Testis (tissue), 3 donors: ENCODE data around the gene CFC1. TPM values are rescaled to one million over a fixed set of nuclear protein-coding genes. Genes with fewer than 3 reads are reported as not detected.
"Not testable (repeated sequence)": the region's sequence is repeated elsewhere in the genome, so short reads cannot be mapped to it uniquely, and the experiment has no call there.

Experiments used
- DNase-seq: peaks from one replicate; pipeline ENCODE4 v3.0.0-alpha.2; 2019
- H3K27ac ChIP-seq, 2 donors: fragments of 200-600 bp; sonication (generic); one replicate each; pipeline ENCODE4 v1.5.1; 2019
- H3K27me3 ChIP-seq: fragments of 200-600 bp; sonication (generic); one replicate; pipeline ENCODE4 v1.5.1; 2019
- H3K36me3 ChIP-seq: fragments of 200-600 bp; sonication (generic); one replicate; pipeline ENCODE4 v1.5.1; 2017; ENCODE audit warnings: low read depth; ENCODE audit errors: missing control alignments
- H3K4me1 ChIP-seq: fragments of 200-600 bp; sonication (generic); one replicate; pipeline ENCODE4 v1.5.1; 2019
- H3K4me3 ChIP-seq, 2 donors: fragments of 200-600 bp; sonication (generic); one replicate each; pipeline ENCODE4 v1.5.1; 2017 to 2019
- H3K9me3 ChIP-seq: fragments of 200-600 bp; sonication (generic); one replicate; pipeline ENCODE4 v1.5.1; 2017
- WGBS, 2 donors: methylation state at CpG; one replicate each; pipeline ENCODE4 v1.1.5; 2018; 5-methylcytosine and 5-hydroxymethylcytosine counted together
- intact Hi-C: fragments of 100-400 bp; cut with DNase I; formaldehyde crosslinking; loops from one replicate; pipeline ENCODE4 v1.15.1; 2023; ENCODE audit warnings: low total_unique reads
- polyA plus RNA-seq: library from polyadenylated mRNA; stranded (reverse); fragments of 350-450 nt; fragmentation: Illumina TruSeq; extraction: RNeasy Lipid Tissue Mini Kit (QIAGEN cat#74804); gene quantifications from one replicate; pipeline ENCODE4 v1.2.3, GENCODE V29; 2014; ENCODE audit warnings: low read depth, low replicate concordance; ENCODE audit not compliant: insufficient read depth
- total RNA-seq, 2 donors: library from RNA; depleted of rRNA; stranded (reverse); fragments of >200 nt; gene quantifications; one replicate each; pipeline ENCODE4 v1.2.3, GENCODE V29; 2016

Gene CFC1
- total and polyA plus RNA-seq, 3 donors from 2014 or later = 2.0 to 2.3 TPM; not detected in 1

DNA sequence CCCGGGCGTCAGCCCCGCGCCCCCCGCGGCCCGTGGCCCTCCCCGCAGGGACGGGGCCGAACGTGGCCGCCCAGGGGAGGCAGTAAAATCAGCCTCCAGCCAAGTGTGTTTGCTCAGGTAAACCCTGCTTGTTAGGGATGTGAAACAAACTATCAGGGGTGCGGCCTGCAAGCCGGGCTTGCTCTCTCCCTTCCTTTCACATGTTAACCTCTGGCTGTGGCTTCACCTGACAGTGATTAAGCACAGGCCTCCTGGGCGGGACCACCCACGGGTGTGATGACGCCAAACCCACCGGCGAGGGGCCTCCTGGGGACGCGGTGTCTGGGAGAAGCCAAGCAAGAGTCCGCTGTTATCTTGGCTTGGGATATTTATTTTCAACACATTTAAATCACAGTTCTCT is 1.4 kb downstream of the CFC1 start:
- no CpG with 5 or more reads among the region's 22 CpGs for WGBS, 2 donors
- H3K36me3 ChIP-seq, DNase-seq, H3K4me1 ChIP-seq, intact Hi-C loops, H3K4me3 ChIP-seq, H3K9me3 ChIP-seq, H3K27me3 ChIP-seq, H3K27ac ChIP-seq: not testable (repeated sequence)

DNA sequence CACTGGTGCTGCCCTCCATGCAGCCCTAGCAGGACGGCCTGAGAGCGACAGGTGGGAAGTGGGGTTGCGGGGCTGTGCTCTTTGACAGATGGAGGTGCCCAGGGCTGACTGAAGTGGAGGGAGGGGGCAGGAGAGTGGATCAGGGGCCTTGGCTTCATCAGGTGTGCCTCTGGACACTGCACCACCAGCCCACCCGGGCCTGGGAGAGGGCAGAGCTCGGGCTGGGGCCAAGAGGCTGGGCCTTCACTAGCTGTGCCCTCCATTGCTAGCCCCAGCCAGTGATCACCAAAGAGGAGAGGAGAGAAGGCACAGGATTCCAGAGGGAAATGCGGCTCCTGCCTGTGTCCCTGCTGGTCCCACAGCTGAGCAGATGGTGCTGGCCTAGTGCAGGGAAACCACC is 2.6 kb downstream of the CFC1 start:
- H3K27me3 ChIP-seq, intact Hi-C loops, H3K27ac ChIP-seq, H3K4me3 ChIP-seq, DNase-seq, H3K4me1 ChIP-seq, H3K9me3 ChIP-seq, H3K36me3 ChIP-seq: not testable (repeated sequence)
- 65 to 86% methylated on average over 2 of the region's 6 CpGs for WGBS, 2 donors

DNA sequence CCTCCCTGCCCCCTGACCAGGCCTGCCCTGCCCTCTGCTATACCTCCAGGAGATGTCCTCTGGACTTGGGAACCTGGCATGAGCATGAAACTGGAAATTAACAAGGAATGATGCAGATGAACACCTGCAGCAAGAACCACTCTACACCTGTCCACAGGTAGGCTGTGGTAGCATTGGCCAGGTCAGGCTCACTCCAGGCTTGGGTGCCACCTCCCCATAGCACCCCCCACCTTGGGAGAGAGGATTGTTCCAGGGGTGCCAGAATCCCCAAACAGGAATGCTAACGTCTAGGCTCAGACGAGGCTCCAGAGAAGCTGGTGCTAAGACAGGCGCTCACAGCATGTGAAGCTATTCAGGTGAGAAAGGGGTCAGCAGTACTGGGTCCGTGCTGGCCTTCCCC is 5.4 kb downstream of the CFC1 start:
- H3K9me3 ChIP-seq, DNase-seq, H3K27me3 ChIP-seq, intact Hi-C loops, H3K36me3 ChIP-seq, H3K27ac ChIP-seq, H3K4me1 ChIP-seq, H3K4me3 ChIP-seq: not testable (repeated sequence)
- 75 to 90% methylated on average over 2 to 3 of the region's 4 CpGs for WGBS, 2 donors

- H3K9me3 ChIP-seq, H3K27me3 ChIP-seq, H3K4me1 ChIP-seq, H3K27ac ChIP-seq, intact Hi-C loops, DNase-seq, H3K4me3 ChIP-seq, H3K36me3 ChIP-seq: not testable (repeated sequence)
- 14 to 24% methylated on average over 8 to 9 of the region's 40 CpGs for WGBS, 2 donors
Observed at GRCh38 chr2:130592791-130593414, 6.5 kb downstream of the CFC1 start.

- H3K27me3 ChIP-seq, H3K4me3 ChIP-seq, H3K9me3 ChIP-seq, intact Hi-C loops, H3K36me3 ChIP-seq, H3K27ac ChIP-seq, H3K4me1 ChIP-seq: not testable (repeated sequence)
- 26 to 28% methylated on average over 6 to 7 of the region's 7 CpGs for WGBS, 2 donors
- DNase-seq = peak; percentile 7
Observed at GRCh38 chr2:130590842-130591359, 8.5 kb downstream of the CFC1 start.

- intact Hi-C loops = not testable (repeated sequence)
Observed at GRCh38 chr2:130590170-130590841, 9.1 kb downstream of the CFC1 start.

DNA sequence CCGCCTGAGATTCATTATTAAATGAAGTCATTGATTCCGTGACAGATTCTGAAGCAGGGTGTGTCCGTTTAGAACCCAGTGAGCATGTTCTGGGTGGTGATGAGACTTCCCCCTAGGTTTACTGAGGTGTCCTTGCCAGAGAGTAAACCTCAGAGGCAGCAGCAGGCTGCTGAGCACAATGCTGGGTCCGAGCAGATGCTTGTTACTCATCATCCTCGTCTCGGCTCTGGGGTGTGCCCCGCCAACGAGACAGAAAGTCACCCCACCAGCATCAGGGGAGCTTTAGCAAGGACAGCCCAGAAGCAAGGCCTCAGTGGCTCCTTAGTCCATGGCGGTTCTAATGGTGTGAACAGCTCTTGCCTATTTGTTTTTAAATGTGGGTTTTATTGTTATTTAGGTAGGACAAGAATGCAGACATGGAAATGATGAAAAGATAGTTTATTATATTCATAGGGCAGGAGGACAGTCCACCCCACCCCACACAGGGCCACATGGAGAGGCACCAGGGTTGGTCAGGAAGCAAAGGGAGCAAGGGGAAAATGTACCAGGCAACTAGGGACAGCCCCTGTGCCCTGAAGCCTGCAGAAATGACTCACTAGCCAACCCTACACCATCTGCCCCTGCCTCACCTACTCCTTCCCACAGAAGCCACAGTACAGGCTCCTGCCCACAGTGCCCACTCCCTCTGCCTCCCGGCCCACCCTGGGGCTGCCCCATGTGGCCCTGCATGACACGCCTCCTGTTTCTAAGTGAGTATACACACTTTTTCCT is 10.5 kb downstream of the CFC1 start:
- H3K27ac ChIP-seq, H3K4me3 ChIP-seq, H3K36me3 ChIP-seq, H3K4me1 ChIP-seq, H3K9me3 ChIP-seq, intact Hi-C loops, H3K27me3 ChIP-seq: not testable (repeated sequence)
- WGBS, 2 donors = 78% methylated on average over 1 of the region's 11 CpGs; no CpG with 5 or more reads in 1 of the 2 donors
- DNase-seq = peak; percentile 3

More at GRCh38 chr2:130590170-130590841, 9.1 kb downstream of the CFC1 start:
- H3K9me3 ChIP-seq, DNase-seq, H3K4me3 ChIP-seq, H3K27me3 ChIP-seq, H3K36me3 ChIP-seq, H3K27ac ChIP-seq, H3K4me1 ChIP-seq: not testable (repeated sequence)
- WGBS, 2 donors = 44 to 51% methylated on average over 5 of the region's 8 CpGs

DNA sequence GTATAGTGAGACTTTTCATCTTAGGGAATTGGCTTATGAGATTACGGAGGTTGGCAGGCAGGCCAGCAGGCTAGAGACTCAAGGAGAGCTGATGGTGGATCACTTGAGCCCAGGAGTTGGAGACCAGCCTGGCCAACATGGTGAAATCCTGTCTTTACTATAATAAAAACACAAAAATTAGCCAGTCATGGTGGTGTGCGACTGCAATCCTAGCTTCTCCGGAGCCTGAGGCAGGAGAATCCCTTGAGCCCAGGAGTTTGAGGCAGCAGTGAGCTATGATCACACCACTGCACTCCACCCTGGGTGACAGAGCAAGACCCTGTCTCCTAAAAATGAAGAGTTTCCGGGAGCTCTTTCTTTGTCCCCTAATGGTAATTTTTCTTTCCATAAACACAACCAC is 14.6 kb downstream of the CFC1 start:
- 95 to 100% methylated on average over 2 of the region's 4 CpGs for WGBS, 2 donors
- H3K9me3 ChIP-seq, H3K4me1 ChIP-seq, H3K27me3 ChIP-seq, intact Hi-C loops, DNase-seq, H3K27ac ChIP-seq, H3K4me3 ChIP-seq, H3K36me3 ChIP-seq: not testable (repeated sequence)

- 92% methylated on average over 5 of the region's 7 CpGs for WGBS, 2 donors
- H3K4me3 ChIP-seq, intact Hi-C loops, H3K4me1 ChIP-seq, H3K9me3 ChIP-seq, H3K27me3 ChIP-seq, H3K27ac ChIP-seq, DNase-seq, H3K36me3 ChIP-seq: not testable (repeated sequence)
Observed at GRCh38 chr2:130583582-130583981, 15.8 kb downstream of the CFC1 start.

GRCh38 chr2:130582970-130583369 is 16.4 kb downstream of the CFC1 start:
- H3K27me3 ChIP-seq, DNase-seq, H3K4me1 ChIP-seq, H3K27ac ChIP-seq, H3K4me3 ChIP-seq, H3K9me3 ChIP-seq, H3K36me3 ChIP-seq, intact Hi-C loops: not testable (repeated sequence)
- WGBS, 2 donors = 92% methylated on average over 5 of the region's 7 CpGs; no CpG with 5 or more reads in 1 of the 2 donors

- WGBS, 2 donors = 100% methylated on average over 5 of the region's 7 CpGs; no CpG with 5 or more reads in 1 of the 2 donors
- H3K9me3 ChIP-seq, H3K4me1 ChIP-seq, intact Hi-C loops, H3K36me3 ChIP-seq, H3K27ac ChIP-seq, H3K4me3 ChIP-seq, H3K27me3 ChIP-seq, DNase-seq: not testable (repeated sequence)
Observed at GRCh38 chr2:130581491-130581890, 17.9 kb downstream of the CFC1 start.

DNA sequence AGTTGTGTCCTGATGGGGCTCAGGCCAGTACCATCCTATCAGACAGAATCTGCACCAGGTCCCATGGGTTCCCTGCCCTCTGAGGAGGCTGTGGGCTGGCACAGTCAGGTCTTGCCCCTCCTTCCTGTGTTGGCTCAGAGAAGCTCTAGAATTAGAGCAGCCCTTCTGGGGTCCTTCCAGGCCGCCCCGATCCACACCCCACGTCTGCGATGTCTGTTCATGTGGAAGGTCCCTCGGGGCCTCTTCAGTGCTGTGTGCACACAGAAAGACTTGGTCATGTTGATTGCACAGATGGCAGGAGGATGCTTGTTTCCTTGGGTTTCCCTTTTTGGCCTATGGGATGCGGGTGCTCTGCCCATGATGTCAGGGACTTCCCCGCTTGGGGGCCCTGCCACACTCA is 20.3 kb downstream of the CFC1 start:
- H3K4me3 ChIP-seq, H3K27ac ChIP-seq, H3K9me3 ChIP-seq, H3K4me1 ChIP-seq, H3K36me3 ChIP-seq, H3K27me3 ChIP-seq, intact Hi-C loops, DNase-seq: not testable (repeated sequence)
- WGBS, 2 donors = 89 to 94% methylated on average over 5 of the region's 7 CpGs
